Measurements from ENCODE around the gene OR8B2.

DNA sequence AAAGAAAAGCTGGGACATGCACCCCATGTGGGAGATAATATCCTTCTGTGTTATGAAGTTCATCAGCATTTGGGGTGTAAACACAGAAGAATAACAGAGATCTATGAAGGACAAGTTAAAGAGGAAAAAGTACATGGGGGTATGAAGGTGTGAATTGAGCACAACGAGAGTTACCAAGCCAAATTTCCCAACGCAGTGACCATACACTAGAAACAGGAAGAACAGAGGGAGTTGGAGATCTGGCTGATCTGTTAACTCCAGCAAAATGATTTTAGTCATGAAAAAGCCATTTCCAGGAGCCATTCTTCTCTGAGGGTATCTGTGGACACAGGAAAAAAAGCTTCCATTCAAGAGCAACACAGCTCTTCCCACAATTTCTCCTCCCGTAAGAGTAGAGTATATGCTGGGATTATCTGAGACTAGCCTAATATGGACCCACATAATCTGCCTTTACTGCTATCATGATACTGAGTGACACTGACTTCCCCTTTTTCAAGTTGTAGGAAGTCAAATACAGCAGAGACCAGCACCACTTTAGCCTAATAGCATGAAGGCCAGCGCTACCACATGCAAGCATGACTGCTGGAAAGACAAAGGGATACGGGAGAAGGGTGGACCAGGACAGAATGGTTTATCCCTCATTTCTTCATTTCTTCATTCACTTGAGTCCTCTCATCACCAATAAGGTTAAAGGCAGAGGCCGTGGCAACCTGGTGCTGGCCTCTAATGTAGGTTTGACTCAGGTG lies 44.7 kb downstream of the OR8B2 start:
- TF ChIP-seq, protein P1, sequence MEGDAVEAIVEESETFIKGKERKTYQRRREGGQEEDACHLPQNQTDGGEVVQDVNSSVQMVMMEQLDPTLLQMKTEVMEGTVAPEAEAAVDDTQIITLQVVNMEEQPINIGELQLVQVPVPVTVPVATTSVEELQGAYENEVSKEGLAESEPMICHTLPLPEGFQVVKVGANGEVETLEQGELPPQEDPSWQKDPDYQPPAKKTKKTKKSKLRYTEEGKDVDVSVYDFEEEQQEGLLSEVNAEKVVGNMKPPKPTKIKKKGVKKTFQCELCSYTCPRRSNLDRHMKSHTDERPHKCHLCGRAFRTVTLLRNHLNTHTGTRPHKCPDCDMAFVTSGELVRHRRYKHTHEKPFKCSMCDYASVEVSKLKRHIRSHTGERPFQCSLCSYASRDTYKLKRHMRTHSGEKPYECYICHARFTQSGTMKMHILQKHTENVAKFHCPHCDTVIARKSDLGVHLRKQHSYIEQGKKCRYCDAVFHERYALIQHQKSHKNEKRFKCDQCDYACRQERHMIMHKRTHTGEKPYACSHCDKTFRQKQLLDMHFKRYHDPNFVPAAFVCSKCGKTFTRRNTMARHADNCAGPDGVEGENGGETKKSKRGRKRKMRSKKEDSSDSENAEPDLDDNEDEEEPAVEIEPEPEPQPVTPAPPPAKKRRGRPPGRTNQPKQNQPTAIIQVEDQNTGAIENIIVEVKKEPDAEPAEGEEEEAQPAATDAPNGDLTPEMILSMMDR (IDR thresholded peaks at IDR 0.05), result no peak
- no peak for TF ChIP-seq POLR2AphosphoS5 (IDR thresholded peaks at IDR 0.05)
